B cell (primary cell): ENCODE measurements around the gene PTPRN2. TPM values are rescaled to one million over a fixed set of nuclear protein-coding genes. Genes with fewer than 3 reads are reported as not detected.

ENCODE experiments used
- ATAC-seq: fragments of 200-7000 bp; cut with Tn5 transposase; one replicate; pipeline ENCODE4 v1.10.0; 2021; ENCODE audit warnings: low read depth, mild to moderate bottlenecking, moderate number of reproducible peaks, moderate library complexity
- CTCF ChIA-PET: fragments of 350-600 bp; sonication (Branson Sonifier 250); formaldehyde crosslinking; loops from one replicate; lab custom pipeline; 2021; ENCODE audit warnings: antibody characterized with exemption, inconsistent platforms; lab: Charles Lee
- POLR2A ChIA-PET: fragments of 350-600 bp; sonication (Branson Sonifier 250); formaldehyde crosslinking; loops from one replicate; lab custom pipeline; 2021; ENCODE audit warnings: antibody characterized with exemption; lab: Charles Lee
- DNase-seq: peaks from one replicate; pipeline ENCODE4 v3.0.0; 2013
- H2AFZ ChIP-seq: 2 replicates; pipeline ENCODE4 v1.6.1; 2012; ENCODE audit warnings: mild to moderate bottlenecking, low read depth, low read length; ENCODE audit not compliant: insufficient read depth, poor library complexity, severe bottlenecking
- H3K27ac ChIP-seq, 2 donors: 1 replicate in 1 of 2; 2 replicates in 1 of 2; pipeline ENCODE4 v1.5.1; 2012 to 2013; ENCODE audit warnings: low read length in 2 of 2, mild to moderate bottlenecking in 2 of 2, moderate library complexity in 1 of 2
- H3K27me3 ChIP-seq, 4 experiments: fragments of 200-600 bp in 1 of 4; sonication (generic) in 1 of 4; replicated peaks in 1 of 4; 1 replicate in 2 of 4; 2 replicates in 2 of 4; pipeline versions ENCODE4 v1.6.1 to v1.7.0; 2013 to 2016; ENCODE audit warnings: low read length in 3 of 4, mild to moderate bottlenecking in 2 of 4, mixed read lengths in 1 of 4, moderate library complexity in 1 of 4; ENCODE audit not compliant: insufficient read depth in 4 of 4, control insufficient read depth in 3 of 4; ENCODE audit errors: control extremely low read depth in 1 of 4
- H3K36me3 ChIP-seq, 2 experiments: replicated peaks in 1 of 2; 1 replicate in 1 of 2; 2 replicates in 1 of 2; pipeline versions ENCODE4 v1.6.1 to v1.7.1; 2013; ENCODE audit warnings: low read length in 1 of 2; ENCODE audit not compliant: insufficient read depth in 2 of 2, control insufficient read depth in 1 of 2; ENCODE audit errors: control extremely low read depth in 1 of 2, extremely low read depth in 1 of 2
- H3K4me1 ChIP-seq, 2 donors: fragments of 200-600 bp in 1 of 2; sonication (generic) in 1 of 2; 1 replicate in 1 of 2; 2 replicates in 1 of 2; pipeline versions ENCODE4 v1.5.1 to v1.6.1; 2013 to 2017; ENCODE audit warnings: low read length in 2 of 2; ENCODE audit not compliant: control insufficient read depth in 2 of 2, insufficient read depth in 2 of 2
- H3K4me2 ChIP-seq: replicated peaks from 2 replicates; pipeline ENCODE3; 2012; ENCODE audit warnings: mild to moderate bottlenecking, low read depth, low read length; ENCODE audit not compliant: poor library complexity, severe bottlenecking
- H3K4me3 ChIP-seq, 5 experiments: fragments of 200-600 bp in 1 of 5; sonication (generic) in 1 of 5; 1 replicate in 3 of 5; 2 replicates in 2 of 5; pipeline versions ENCODE4 v1.5.1 to v1.7.0; 2011 to 2016; ENCODE audit warnings: low read length in 4 of 5, mild to moderate bottlenecking in 4 of 5, low read depth in 2 of 5, control low read depth in 1 of 5, moderate library complexity in 1 of 5; ENCODE audit not compliant: insufficient read depth in 1 of 5; ENCODE audit errors: control extremely low read depth in 1 of 5, extremely low read depth in 1 of 5
- H3K79me2 ChIP-seq: fragments of 200-600 bp; sonication (generic); one replicate; pipeline ENCODE4 v1.6.0; 2016; ENCODE audit warnings: low read length; ENCODE audit not compliant: control insufficient read depth, insufficient read depth
- H3K9ac ChIP-seq: fragments of 200-600 bp; sonication (generic); 2 replicates; pipeline ENCODE4 v1.6.1; 2017; ENCODE audit warnings: mild to moderate bottlenecking, low read length, moderate library complexity
- H3K9me3 ChIP-seq, 3 donors: one replicate each; pipeline versions ENCODE4 v1.6.1 to v1.7.1; 2013; ENCODE audit warnings: low read length in 2 of 3; ENCODE audit not compliant: control insufficient read depth in 2 of 3, insufficient read depth in 1 of 3; ENCODE audit errors: control extremely low read depth in 1 of 3
- H4K20me1 ChIP-seq: 2 replicates; pipeline ENCODE4 v1.6.0; 2012; ENCODE audit warnings: mild to moderate bottlenecking, low read length; ENCODE audit not compliant: insufficient read depth, control insufficient read depth, poor library complexity, severe bottlenecking
- H3K27ac Mint-ChIP-seq: one replicate; pipeline ENCODE4 v1.8.0; 2021; ENCODE audit warnings: mixed read lengths
- H3K27me3 Mint-ChIP-seq: one replicate; pipeline ENCODE4 v1.8.0; 2021; ENCODE audit warnings: mixed read lengths
- H3K4me1 Mint-ChIP-seq: one replicate; pipeline ENCODE4 v1.8.0; 2021; ENCODE audit warnings: mixed read lengths
- H3K4me3 Mint-ChIP-seq: one replicate; pipeline ENCODE4 v1.8.0; 2021; ENCODE audit warnings: mixed read lengths
- H3K9me3 Mint-ChIP-seq: one replicate; pipeline ENCODE4 v1.8.0; 2022; ENCODE audit warnings: mixed read lengths; ENCODE audit not compliant: insufficient read depth
- CTCF ChIP-seq: fragments of 200-600 bp; IDR thresholded peaks from one replicate; pipeline ENCODE4 v1.8.0; 2022; ENCODE audit warnings: antibody characterized with exemption, mild to moderate bottlenecking
- EZH2 ChIP-seq: IDR thresholded peaks from 2 replicates; pipeline ENCODE4 v1.6.1; 2012; ENCODE audit warnings: borderline replicate concordance, low read depth, mild to moderate bottlenecking, moderate library complexity, low read length; ENCODE audit not compliant: insufficient read depth, poor library complexity, severe bottlenecking
- WGBS: methylation state at CpG from one replicate; pipeline ENCODE4 v1.1.5; 2013; ENCODE audit warnings: missing lambda C conversion rate; ENCODE audit not compliant: insufficient coverage; 5-methylcytosine and 5-hydroxymethylcytosine counted together
- intact Hi-C: fragments of 100-400 bp; cut with micrococcal nuclease; formaldehyde crosslinking; loops from one replicate; pipeline ENCODE4 v1.10.0; 2022
- polyA plus RNA-seq: library from polyadenylated mRNA; depleted of rRNA; stranded (reverse); fragments of >200 nt; gene quantifications from 2 replicates; pipeline ENCODE4 v1.2.3, GENCODE V29; 2012
- total RNA-seq, 2 donors: library from RNA; stranded (reverse); fragments of 120-200 nt in 1 of 2; gene quantifications; 1 replicate in 1 of 2; 2 replicates in 1 of 2; pipeline versions ENCODE4 v1.2.3 to v1.2.4, GENCODE V29; 2013 to 2022

The PTPRN2 gene
- total and polyA plus RNA-seq, 2 donors (not counting 1 experiment from before 2014, with no cell fraction given) = 2.0 to 5.0 TPM

DNA sequence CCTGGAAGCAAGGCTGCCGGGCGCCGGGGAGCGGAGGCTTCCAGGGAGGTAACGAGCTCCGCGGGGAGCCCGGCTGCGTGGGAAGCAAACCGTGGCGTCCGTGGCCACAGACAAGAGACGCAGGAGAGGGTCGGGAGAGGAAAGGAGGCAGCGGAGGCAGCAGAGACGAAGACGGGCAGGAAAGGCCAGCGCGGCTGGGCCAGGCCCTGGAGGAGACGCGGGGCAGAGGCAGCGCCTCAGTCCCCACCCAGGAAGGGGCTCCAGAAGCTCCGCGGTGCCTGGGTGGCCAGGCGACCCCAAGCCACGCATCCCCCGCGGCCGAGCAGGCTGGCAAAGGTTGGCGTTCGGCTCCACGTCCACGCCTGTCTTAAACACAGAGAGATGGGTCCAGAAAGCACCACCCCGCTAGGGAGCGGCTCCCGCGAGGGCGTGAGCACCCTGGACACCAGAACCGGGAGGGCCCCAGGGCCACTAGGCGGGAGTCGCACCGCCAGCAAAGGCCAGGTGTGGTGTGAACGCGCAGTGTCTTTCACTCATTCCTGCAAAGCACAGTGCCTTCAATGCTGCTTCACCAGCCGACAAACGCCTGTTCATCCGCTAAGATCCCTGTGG is 97.3 kb downstream of the PTPRN2 start:
- 91% methylated on average over 44 of the region's 47 CpGs for WGBS
- ATAC-seq = no peak
- intact Hi-C loops = no loop called here

More for the DNA sequence above, 97.3 kb downstream of the PTPRN2 start:
- ChIA-PET POLR2A (no interaction called here), CTCF (no interaction called here)
- no peak for DNase-seq
- H3K27ac ChIP-seq = no peak overlapping the region
- Mint-ChIP-seq H3K4me1 (peaks cover 1% of the 10 kb centered on the region), H3K27ac (no peak overlapping the region), H3K27me3 (no peaks in the 10 kb centered on the region), H3K4me3 (no peak overlapping the region), H3K9me3 (no peaks in the 10 kb centered on the region)
- H2AFZ ChIP-seq = no peak overlapping the region
- H3K9me3 ChIP-seq = peaks cover 0 to 12% (median 0%) of the 10 kb centered on the region in 3 donors
- H3K4me1 ChIP-seq = no peaks in the 10 kb centered on the region
- no peaks in the 10 kb centered on the region for H4K20me1 ChIP-seq
- H3K79me2 ChIP-seq = no peaks in the 10 kb centered on the region
- no peak overlapping the region for H3K4me3 ChIP-seq
- H3K36me3 ChIP-seq = no peaks in the 10 kb centered on the region
- no peaks in the 10 kb centered on the region for H3K27me3 ChIP-seq
- no peak overlapping the region for H3K9ac ChIP-seq
- H3K4me2 ChIP-seq = no peak overlapping the region
- no peak for TF ChIP-seq EZH2
- no peak for TF ChIP-seq CTCF
